Pancreas (tissue), 10 donors: ENCODE measurements around the gene ITCH. TPM values are rescaled to one million over a fixed set of nuclear protein-coding genes. Genes with fewer than 3 reads are reported as not detected.

Experiments used
- ATAC-seq, 4 donors: fragments of 200-7000 bp; cut with Tn5 transposase; one replicate each; pipeline versions ENCODE4 v1.8.0 to v1.9.1; 2020; ENCODE audit warnings: mild to moderate bottlenecking in 4 of 4, moderate library complexity in 4 of 4
- DNase-seq, 6 donors: peaks; one replicate each; pipeline ENCODE4 v3.0.0-alpha.2; 2020
- FAIRE-seq: peaks from 2 replicates; lab custom pipeline; 2012; peaks lifted over from hg19 to GRCh38; lab: Jason Lieb, UNC
- H3K27ac ChIP-seq, 4 donors: fragments of 200-600 bp; sonication (generic); 1 replicate in 3 of 4; 2 replicates in 1 of 4; pipeline versions ENCODE4 v1.5.0 to v1.8.0; 2020
- H3K27me3 ChIP-seq, 4 donors: fragments of 200-600 bp; one replicate each; pipeline ENCODE4 v1.8.0; 2021
- H3K36me3 ChIP-seq, 3 donors: fragments of 200-600 bp; sonication (generic) in 1 of 3; one replicate each; pipeline versions ENCODE4 v1.5.0 to v1.8.0; 2020 to 2021
- H3K4me1 ChIP-seq, 3 donors: fragments of 200-600 bp; one replicate each; pipeline ENCODE4 v1.8.0; 2021
- H3K4me3 ChIP-seq, 4 donors: fragments of 200-600 bp; sonication (generic) in 2 of 4; one replicate each; pipeline versions ENCODE4 v1.5.0 to v1.8.0; 2020 to 2021
- H3K9me3 ChIP-seq, 4 donors: fragments of 200-600 bp; one replicate each; pipeline ENCODE4 v1.8.0; 2021
- CTCF ChIP-seq, 4 donors: fragments of 200-600 bp; sonication (generic) in 3 of 4; IDR thresholded peaks; one replicate each; pipeline versions ENCODE4 v1.5.0 to v1.8.0; 2021; ENCODE audit warnings: antibody characterized with exemption in 4 of 4
- WGBS, 2 donors: extraction: QIAGEN DNeasy Blood & Tissue Kit; methylation state at CpG; one replicate each; pipeline ENCODE4 v1.1.7; 2013; 5-methylcytosine and 5-hydroxymethylcytosine counted together
- intact Hi-C, 3 donors: fragments of 100-400 bp; cut with DNase I; formaldehyde crosslinking; loops; one replicate each; pipeline versions ENCODE4 v1.11.1 to v1.14.2; 2022
- polyA plus RNA-seq, 2 donors: library from polyadenylated mRNA; stranded (reverse); fragments of 200-250 nt; gene quantifications; one replicate each; pipeline ENCODE4 v1.2.3, GENCODE V29; 2013
- total RNA-seq, 6 donors: library from RNA; stranded (reverse); fragmentation: NEBNext Ultra II Directional in 4 of 6; extraction: Animal tissue kit (Norgen Biotek cat#: 25700) in 4 of 6; gene quantifications; one replicate each; pipeline versions ENCODE4 v1.2.1 to v1.2.4, GENCODE V29; 2021 to 2023
- donor health status: healthy with polysubstance abuse.
- donor health status: DM: no; HTN: no; CAD: no; lungs with moderate emphysema.
- donor health status: DM: no; HTN: no; CAD: no.
- donor health status: control.
- donor health status: control.
- donor health status: Bipolar disorder and iron deficiency.
- donor health status: DM: yes; HTN: yes; CAD: no.
- donor health status: DM: no; HTN: no; CAD: no.
- donor health status: DM: no; HTN: no; CAD: no.
- donor health status: DM: yes; HTN: yes; CAD: no.

Gene ITCH
- total and polyA plus RNA-seq, 8 donors, result 5.7 to 37.0 (median 20.5) TPM

DNA sequence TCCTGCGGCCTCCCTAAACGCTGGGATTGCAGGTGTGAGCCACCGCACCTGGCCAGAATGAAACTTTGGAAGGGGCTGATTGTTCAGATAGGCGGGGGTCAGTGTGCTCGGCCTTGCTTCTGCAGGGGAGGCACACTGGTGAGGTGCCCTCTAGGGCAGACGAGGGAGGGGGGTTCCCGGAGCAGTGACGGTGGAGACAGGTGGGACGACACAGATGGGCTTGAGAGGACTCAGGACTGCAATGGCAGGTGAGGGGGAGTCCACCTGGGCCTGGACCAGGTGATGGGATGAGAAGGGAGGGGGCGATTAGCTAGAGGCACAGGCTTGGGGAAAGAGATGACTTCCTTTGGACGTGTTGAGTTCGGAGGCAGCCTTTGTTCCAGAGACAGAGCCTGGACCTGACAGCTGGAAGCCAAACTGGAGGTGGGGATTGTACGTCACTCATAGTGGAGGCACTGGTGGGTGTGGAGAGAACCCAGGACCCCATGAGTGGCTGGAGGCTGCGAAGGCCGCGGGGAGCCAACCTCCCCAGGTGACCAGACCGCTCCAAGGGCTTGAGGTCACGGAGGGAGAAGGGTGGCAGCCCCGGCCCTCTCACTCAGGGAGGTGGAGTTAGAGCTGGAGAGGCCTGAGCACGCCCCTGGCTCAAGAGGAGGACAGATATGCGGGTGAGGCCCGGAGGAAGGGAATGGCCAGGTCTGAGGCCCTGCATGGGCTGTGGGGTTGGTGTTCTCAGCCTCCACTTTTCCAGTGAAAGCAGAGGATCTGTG lies 185.0 kb downstream of the ITCH start:
- Histone ChIP-seq H3K27me3 (no peaks in the 10 kb centered on the region), H3K4me1 (peaks cover 0 to 5% (median 3%) of the 10 kb centered on the region in 3 donors), H3K4me3 (no peak overlapping the region), H3K27ac (no peak overlapping the region), H3K36me3 (no peaks in the 10 kb centered on the region), H3K9me3 (no peaks in the 10 kb centered on the region)
- TF ChIP-seq CTCF (IDR thresholded peaks at IDR 0.05), result no peak
- no peak for ATAC-seq
- 95% methylated on average over 22 of the region's 22 CpGs for WGBS, 2 donors
- intact Hi-C loops, result loop anchor here in 1 of 3 donors (10.0 kb wide), 1 partner anchor 157 kb away; the partner anchor contains the start of gene TP53INP2
- no peak for FAIRE-seq
- no peak for DNase-seq

DNA sequence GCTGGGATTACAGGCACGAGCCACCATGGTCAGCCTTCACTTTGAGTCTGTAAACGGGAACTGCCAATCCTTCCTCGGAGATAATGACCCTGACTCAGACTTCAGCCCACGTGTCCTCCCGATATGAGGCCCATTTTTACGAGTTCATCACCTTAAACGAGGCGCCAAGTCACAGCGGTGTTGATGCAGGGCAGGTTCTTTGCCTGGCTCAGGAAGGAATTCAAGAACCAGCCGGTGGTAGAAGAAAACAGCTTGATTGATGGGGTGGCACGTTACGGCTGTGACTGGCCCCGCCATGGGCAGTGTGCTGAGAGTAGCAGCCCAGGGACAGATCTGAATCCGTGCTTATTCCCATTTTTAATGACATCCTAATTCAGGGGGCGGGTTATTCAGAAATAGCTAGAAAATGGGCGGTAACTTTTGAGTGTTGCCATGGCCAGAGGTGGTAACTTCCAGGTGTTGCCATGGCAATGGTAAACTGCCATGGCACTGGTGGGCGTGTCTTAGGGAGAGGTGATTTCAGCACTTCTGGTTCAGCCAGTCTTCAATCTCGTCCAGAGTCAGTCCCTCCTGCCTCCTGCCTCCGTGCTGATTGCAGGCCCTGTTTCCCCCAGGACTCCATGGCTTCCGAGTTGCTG lies 186.3 kb downstream of the ITCH start:
- Histone ChIP-seq H3K4me3 (no peak overlapping the region), H3K27ac (no peak overlapping the region), H3K9me3 (no peaks in the 10 kb centered on the region), H3K4me1 (peaks cover 4 to 13% (median 9%) of the 10 kb centered on the region in 3 donors), H3K36me3 (no peaks in the 10 kb centered on the region), H3K27me3 (no peaks in the 10 kb centered on the region)
- no peak for TF ChIP-seq CTCF (IDR thresholded peaks at IDR 0.05)
- WGBS, 2 donors, result 61 to 63% methylated on average over 20 of the region's 20 CpGs
- peak; percentile 31 to 48 (median 40) for ATAC-seq
- no peak for FAIRE-seq
- intact Hi-C loops, result loop anchor here in 1 of 3 donors (10.0 kb wide), 1 partner anchor 155 kb away; the partner anchor contains the start of gene TP53INP2
- DNase-seq, result peak in 4 of 6 donors; percentile 35 to 62 (median 56)

DNA sequence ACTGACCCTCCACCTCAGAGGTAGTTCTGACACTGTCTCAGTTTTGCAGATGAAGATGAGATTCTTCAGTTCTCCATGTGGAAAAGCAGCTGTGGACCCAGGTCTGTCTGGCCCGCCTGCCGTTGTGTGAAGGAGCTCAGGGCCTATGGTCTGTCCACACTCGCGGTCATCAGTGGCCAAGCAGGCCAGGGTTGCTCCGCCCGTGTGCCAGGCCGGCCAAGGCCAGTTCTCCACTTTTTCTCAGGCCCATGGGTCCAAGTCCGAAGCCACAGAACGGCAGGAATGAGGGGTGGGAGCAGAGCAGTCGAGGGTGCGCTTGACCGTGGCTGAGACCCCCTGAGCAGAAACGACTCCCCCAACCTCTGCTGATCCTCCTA lies 186.8 kb downstream of the ITCH start:
- no peak for FAIRE-seq
- DNase-seq, result no peak
- H3K4me3 ChIP-seq, result no peak overlapping the region
- peaks cover 4 to 13% (median 9%) of the 10 kb centered on the region in 3 donors for H3K4me1 ChIP-seq
- no peaks in the 10 kb centered on the region for H3K27me3 ChIP-seq
- H3K9me3 ChIP-seq, result no peaks in the 10 kb centered on the region
- intact Hi-C loops, result loop anchor here in 1 of 3 donors (10.0 kb wide), 1 partner anchor 155 kb away; the partner anchor contains the start of gene TP53INP2
- no peaks in the 10 kb centered on the region for H3K36me3 ChIP-seq
- H3K27ac ChIP-seq, result no peak overlapping the region
- no peak for ATAC-seq
- TF ChIP-seq CTCF (IDR thresholded peaks at IDR 0.05), result no peak
- 87 to 88% methylated on average over 13 of the region's 13 CpGs for WGBS, 2 donors

DNA sequence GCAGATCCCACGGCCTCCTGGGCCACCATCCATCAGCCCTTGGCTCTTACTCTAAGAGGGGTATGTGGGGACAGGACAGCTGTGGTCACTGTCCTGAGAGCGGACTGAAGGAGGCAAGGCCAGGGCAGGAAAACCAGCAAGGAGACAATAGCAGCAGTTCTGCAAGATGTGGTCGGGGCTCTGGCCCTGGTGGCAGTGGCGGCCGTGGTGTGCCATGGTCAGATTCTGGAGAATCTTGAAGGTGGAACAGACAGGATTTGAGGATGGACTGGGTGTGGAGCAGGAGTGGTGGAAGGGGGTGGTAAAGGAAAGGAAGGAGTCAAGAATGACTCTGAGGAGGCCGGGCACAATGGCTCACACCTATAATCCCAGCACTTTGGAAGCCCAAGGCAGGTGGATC lies 189.5 kb downstream of the ITCH start:
- FAIRE-seq, result no peak
- Histone ChIP-seq H3K36me3 (no peaks in the 10 kb centered on the region), H3K4me3 (no peak overlapping the region), H3K9me3 (no peaks in the 10 kb centered on the region), H3K27me3 (no peaks in the 10 kb centered on the region), H3K27ac (no peak overlapping the region), H3K4me1 (peaks cover 4 to 16% (median 11%) of the 10 kb centered on the region in 3 donors)
- WGBS, 2 donors, result 95 to 97% methylated on average over 6 of the region's 6 CpGs
- intact Hi-C loops, result no loop called here
- no peak for DNase-seq
- TF ChIP-seq CTCF (IDR thresholded peaks at IDR 0.05), result no peak
- ATAC-seq, result no peak
